Measurements from ENCODE around the gene CASP12.

- TF ChIP-seq CTCF (optimal IDR thresholded peaks at IDR 0.05 in 1 of 3, IDR thresholded peaks at IDR 0.05 in 1 of 3, conservative IDR thresholded peaks at IDR 0.05 in 1 of 3; ENCODE audit: extremely low read depth in 1 of 3, insufficient read depth in 2 of 3, low read length in 3 of 3) (no peak), EZH2 (IDR thresholded peaks at IDR 0.05; ENCODE audit: low read length) (no peak)
Measured at GRCh38 chr11:104944076-104944475, 45.8 kb upstream of the CASP12 start.

All from keratinocyte (primary cell).